AG09319 (cell line): ENCODE data around the gene CSK.

Source experiments
- DNase-seq: peaks from one replicate; pipeline ENCODE4 v3.0.0-alpha.2; 2010; ENCODE audit warnings: low read depth; ENCODE audit errors: extremely low read depth
- TF ChIP-seq, protein P1 (sequence below): IDR thresholded peaks from 2 replicates; pipeline ENCODE4 v1.5.1; 2011; ENCODE audit warnings: low read depth, mild to moderate bottlenecking, inconsistent platforms, low read length, moderate library complexity

CSK gene

GRCh38 chr15:74824976-74825375, 43.1 kb downstream of the CSK start:
- TF ChIP-seq, protein P1, sequence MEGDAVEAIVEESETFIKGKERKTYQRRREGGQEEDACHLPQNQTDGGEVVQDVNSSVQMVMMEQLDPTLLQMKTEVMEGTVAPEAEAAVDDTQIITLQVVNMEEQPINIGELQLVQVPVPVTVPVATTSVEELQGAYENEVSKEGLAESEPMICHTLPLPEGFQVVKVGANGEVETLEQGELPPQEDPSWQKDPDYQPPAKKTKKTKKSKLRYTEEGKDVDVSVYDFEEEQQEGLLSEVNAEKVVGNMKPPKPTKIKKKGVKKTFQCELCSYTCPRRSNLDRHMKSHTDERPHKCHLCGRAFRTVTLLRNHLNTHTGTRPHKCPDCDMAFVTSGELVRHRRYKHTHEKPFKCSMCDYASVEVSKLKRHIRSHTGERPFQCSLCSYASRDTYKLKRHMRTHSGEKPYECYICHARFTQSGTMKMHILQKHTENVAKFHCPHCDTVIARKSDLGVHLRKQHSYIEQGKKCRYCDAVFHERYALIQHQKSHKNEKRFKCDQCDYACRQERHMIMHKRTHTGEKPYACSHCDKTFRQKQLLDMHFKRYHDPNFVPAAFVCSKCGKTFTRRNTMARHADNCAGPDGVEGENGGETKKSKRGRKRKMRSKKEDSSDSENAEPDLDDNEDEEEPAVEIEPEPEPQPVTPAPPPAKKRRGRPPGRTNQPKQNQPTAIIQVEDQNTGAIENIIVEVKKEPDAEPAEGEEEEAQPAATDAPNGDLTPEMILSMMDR, result no peak
- no peak for DNase-seq

DNA sequence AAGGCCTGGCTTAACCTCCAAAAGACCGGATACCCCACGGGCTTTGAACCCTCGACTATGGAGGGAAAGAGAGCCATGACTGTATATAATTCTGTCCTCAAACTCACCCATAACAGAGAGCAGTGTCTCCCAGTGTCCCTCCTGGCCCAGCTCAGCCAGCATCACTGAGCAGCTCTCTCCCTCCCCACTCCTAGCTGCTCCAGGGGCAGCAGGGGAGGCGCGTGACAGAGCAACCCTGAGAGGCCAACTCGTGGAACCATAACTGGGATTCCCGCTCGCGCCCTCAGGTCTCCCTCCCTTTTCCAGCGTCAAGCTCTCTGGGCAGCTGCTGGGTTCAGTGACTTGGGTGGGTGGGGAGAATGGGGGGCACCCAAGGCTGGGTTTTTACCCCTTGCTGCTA, 44.0 kb downstream of the CSK start:
- no peak for DNase-seq
- TF ChIP-seq, protein P1, result no peak

DNA sequence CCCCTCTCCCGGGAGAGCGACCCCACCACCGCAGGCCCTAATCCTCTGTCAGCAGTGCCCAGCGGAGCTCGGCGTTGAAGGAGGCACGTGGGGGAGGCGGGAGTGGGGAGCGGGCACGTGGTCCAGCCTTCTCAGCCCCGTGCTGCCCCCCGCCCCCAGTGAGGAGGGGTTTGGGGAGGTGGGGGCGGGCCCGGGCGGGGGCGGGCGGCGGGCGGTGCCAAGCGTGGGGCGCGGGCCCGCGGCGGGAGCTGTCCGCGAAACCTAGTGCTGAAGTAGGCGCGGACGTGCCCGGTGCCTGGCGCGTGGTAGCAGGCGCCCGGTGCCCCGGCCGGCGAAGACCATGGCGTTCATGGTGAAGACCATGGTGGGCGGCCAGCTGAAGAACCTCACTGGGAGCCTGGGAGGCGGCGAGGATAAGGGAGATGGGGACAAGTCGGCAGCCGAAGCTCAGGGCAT, 44.5 kb downstream of the CSK start, which contains the start of gene CPLX3:
TSS of gene CPLX3 (plus strand) at position 264 of the 456 bp plus-strand sequence. CDS start at position 341, 77 bp downstream.
- DNase-seq, result no peak
- TF ChIP-seq, protein P1, result no peak

DNA sequence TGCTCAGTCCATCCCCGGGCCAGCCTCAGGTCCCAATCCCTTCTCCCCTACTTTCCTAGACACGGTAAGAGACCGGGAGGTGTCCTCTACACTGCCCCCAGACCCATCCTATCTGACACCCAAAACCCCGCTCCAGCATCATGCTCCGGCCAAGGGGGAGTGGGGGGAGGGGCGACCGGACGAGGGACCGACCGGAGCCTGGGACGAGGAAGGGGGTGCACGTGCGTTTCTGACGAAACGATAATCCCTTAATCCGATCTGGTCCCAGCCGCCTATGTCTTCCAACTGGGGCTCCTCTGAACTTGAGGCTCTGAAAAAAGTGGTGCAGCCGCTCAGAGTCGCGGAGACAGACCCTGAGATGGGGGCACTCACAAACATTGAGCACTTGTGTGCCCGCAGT, 45.0 kb downstream of the CSK start:
- TF ChIP-seq, protein P1, result no peak
- DNase-seq, result no peak

- no peak for DNase-seq
- TF ChIP-seq, protein P1, result no peak
Measured at GRCh38 chr15:74827614-74828013, 45.7 kb downstream of the CSK start.

GRCh38 chr15:74828835-74829234, 47.0 kb downstream of the CSK start:
- no peak for DNase-seq
- TF ChIP-seq, protein P1, result no peak

- DNase-seq, result no peak
- TF ChIP-seq, protein P1, result no peak
Measured at GRCh38 chr15:74829486-74829885, 47.6 kb downstream of the CSK start.
